ENCODE data around the gene PDE10A.

Gene PDE10A

DNA sequence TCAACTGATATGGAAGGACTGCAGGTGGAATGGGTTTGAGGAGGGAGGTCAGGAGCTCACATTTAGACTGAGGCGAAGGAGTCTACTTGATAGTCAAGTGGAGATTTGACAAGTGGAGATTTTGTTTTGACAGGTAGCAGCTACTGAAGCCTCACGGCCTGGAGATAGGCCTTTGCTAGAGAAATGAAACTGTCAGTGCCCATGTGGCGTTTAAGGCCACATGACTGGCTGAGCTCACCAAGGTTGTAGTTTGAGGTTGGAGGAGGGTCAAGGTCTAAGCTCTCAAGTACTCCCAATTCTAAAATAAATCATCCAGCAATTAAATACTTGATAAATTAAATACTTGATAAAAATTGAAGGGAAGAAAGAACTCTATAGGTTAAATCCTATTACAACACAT is 273.5 kb downstream of the PDE10A start:
- no peak for DNase-seq (ENCODE audit: low read depth)

DNA sequence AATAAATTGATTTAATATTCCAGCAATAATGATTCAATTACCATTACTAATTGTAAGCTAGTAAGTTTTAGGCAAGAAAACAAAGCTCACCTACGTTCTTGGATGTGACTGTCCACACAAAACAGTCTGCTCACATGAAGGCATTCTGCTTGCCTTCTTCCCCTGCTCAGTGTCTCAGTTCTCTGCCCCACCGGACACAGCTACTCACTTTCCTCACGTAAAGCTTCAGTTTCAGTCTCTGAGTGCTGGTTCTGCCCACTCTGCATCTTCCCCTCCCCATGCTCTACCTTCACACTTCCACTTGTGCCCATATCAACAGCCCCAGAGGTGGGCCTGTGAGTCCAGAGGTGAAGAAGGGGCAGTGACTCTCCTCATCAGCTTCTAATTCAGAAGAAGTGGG is 279.7 kb downstream of the PDE10A start:
- no peak for DNase-seq (ENCODE audit: low read depth)

DNA sequence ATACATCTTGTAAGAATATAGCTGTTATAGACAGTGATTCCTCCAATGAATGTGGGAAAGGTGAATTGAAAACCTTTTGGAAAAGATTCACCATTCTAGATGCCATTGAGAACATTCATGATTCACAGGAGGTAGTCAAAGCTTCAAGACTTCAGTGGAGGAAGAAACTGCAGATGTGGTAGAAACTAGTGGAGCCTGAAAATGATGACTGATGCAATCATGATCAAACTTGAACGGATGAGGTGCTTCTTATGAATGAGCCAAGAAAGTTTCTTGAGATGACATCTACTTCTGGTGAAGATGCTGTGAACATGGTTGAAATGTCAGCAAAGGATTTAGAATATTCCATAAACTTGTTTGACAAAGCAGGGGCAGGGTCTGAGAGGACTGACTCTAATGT is 286.9 kb downstream of the PDE10A start:
- DNase-seq (ENCODE audit: low read depth) = no peak

DNA sequence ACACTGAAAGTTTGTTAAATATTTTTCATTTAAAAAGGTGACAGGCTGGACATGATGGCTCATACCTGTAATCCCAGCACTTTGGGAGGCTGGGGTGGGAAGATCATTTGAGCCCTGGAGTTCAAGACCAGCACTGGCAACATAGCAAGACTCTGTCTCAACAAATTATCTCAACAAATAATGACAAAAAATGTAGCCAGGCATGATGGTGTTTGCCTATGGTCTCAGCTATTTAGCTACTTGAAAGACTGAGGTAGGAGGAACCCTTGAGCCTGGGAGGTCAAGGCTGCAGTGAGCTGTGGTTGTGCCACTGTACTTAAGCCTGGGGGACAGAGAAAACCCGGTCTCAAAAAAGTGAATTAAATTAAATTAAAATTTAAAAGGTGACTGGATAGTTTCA is 297.7 kb downstream of the PDE10A start:
- no peak for DNase-seq (ENCODE audit: low read depth)

DNA sequence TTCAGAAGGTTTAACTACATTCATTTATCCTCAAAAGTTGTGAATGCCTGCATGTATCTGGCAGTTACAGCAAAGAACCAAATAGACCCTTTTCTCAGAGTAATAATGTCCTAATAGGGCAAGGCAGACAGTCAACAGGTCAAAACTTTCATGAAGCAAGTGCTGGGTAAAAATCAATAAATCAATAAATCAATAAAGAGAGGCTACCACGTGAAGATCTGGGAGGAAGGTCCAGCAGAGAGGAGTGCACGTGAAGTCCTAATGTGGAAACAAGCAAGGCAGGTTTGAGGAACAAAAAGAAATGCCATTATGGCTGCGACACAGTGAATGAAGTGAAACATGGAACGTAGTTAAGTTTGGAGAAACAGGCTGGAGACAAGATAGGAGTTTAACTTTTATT is 317.3 kb downstream of the PDE10A start:
- DNase-seq (ENCODE audit: low read depth) = no peak

DNA sequence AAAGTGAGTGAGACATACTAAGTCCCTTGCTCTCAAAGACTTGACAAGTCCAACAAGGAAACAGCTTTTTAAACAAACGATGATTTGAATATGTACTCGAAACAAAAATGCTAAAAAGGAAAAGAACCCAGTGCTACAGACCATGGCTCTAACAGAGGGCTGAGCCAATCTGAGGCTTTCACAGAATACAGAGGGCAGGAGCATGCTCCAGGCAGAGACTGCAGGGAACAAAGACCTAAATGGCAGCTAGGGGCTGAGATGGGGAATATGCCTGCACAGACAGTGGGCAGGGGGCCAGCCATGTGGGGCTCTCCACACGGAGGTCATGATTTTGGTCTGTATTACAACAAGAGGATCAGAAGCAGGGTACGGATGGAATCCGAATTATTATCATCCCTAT is 322.5 kb downstream of the PDE10A start:
- DNase-seq (ENCODE audit: low read depth) = no peak

DNA sequence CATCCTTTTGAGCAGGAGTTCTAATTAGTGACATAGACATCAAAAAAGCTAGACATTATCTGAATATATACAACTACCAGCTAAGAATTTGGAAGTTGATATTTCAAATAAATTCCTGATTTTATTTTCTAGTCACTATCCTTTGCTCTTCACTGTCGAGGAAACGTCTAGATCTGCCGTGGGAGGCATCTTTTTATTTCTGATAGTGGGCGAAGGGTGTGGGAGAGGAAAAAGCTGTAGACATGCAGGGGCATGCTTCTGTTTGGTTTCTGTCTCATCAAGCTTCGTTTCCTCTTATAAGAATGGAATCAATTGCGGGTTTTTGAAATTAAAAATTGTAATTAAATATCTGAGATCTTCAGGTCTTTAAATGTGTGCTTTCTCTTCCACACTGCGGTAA is 337.4 kb downstream of the PDE10A start:
- no peak for DNase-seq (ENCODE audit: low read depth)

DNA sequence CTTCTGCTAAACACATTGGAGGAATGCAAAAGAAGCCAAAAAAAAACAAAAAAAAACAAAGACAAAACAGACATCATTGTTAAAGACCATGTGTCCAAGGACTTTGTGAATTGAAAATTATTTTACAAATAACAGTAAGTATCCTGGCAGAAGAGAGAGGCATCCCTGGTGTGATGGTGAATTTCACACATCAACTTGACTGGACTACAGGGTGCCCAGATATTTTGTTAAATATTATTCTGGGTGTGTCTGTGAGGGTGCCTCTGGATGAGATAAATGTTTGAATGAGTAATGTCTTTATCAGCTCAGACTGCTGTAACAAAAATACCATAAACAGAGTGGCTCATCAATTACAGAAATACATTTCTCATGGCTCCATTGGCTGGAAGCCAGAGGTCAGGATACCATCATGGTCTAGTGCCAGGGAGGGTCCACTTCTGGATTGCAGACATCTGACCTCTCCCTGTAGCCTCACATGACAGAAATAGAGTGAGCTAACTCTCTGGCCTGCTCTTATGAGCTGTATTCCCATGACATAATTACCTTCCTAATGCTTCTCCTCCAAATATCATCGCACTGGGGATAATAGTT is 341.4 kb downstream of the PDE10A start:
- DNase-seq (ENCODE audit: low read depth) = no peak

DNA sequence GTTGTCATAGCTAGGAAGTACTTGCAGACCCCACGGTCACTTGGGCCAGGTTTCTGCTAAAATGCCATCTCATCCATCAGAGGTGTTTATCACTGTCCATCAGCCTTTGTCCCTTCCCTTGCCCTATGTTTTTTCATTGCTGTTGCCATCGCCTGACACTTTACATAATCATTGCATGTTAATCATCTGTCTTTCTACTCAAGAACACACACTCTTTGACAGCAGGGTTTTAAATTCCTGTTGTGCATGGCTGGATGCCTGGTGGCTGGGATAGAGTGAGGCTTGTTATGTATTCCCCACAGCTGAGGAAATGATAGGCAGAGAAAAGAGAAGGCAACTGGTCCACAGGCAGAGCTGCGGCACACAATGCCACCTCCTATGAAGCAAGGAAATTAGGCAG is 341.9 kb downstream of the PDE10A start:
- no peak for DNase-seq (ENCODE audit: low read depth)

DNA sequence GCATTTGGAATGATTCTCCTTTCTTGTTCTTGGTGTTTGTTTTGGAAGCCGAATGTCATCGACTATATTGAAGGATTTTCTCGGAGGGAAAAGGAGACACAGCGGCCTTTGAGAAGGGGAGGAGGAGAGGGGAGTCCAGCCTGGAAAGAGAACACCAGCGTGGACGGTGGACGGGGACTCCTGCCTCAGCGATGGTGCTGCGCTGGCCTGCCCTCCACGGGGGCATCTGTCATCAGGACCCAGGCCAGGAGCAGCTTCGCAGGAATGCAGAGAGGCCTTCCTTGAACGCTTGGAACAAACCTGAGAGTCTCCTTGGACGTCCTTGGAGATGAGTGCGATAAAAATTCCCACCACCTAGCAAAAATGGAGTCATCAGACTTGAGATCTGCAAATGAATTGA is 345.3 kb downstream of the PDE10A start:
- DNase-seq (ENCODE audit: low read depth) = no peak

DNA sequence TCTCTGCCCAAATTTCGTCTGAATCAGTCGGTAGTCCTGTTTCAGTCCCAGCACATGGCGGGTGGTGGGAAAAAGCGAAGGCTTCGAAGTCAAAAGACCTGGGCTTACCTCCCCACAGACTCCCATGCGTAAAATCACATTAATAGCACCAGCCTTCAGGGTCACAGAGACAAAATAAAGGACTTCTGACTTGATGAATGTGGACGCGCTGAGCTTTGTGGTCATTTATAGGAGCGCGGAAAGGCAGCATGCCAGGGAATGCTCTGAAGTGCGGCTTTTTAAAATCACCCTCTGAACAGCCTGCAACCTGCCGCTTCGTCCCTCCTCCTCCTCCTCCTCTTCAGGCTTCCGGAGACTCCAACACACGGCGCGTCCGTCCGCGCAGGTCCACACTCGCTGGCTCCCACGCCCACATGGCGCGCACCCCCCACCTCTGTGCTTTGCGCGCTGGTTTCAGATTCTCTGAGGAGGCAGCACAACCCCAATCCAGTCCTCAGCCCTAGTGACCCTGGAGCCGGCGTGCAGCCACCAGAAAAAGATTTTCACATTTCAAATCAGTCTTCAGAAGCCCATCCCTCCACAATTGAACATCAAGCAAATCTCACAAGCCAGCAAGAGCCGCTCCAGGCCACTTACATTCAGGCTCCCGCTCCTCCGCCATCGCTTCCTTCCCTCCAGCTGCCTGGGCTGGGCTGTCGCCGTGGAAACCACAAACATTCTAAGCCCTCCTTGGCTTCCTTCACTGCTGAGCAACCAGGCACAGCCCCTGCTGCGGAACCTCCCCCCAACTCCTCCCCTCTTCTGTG is 353.9 kb downstream of the PDE10A start, which contains the start of gene C6orf118:
C6orf118 (minus strand) TSS at position 680 of the 806 bp plus-strand sequence; CDS start at position 661, 19 bp downstream.
- DNase-seq (ENCODE audit: low read depth) = no peak

DNA sequence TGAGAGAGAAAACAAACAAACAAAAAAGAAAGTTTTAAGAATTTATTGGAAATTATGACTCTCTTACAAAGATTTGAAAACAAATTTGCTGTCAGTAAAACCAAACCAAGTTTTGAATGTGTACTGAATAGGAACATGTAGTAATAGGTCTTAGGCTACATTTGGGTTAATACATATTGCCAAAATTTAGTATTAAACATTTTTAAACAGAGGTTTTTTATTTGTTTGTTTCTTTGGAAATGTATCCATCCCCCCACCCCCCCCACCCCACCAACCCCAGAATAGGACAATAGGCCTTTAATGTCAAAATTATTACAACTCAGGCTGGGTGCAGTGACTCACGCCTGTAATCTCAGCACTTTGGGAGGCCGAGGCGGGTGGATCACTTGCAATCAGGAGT is 356.1 kb downstream of the PDE10A start:
- no peak for DNase-seq (ENCODE audit: low read depth)

DNA sequence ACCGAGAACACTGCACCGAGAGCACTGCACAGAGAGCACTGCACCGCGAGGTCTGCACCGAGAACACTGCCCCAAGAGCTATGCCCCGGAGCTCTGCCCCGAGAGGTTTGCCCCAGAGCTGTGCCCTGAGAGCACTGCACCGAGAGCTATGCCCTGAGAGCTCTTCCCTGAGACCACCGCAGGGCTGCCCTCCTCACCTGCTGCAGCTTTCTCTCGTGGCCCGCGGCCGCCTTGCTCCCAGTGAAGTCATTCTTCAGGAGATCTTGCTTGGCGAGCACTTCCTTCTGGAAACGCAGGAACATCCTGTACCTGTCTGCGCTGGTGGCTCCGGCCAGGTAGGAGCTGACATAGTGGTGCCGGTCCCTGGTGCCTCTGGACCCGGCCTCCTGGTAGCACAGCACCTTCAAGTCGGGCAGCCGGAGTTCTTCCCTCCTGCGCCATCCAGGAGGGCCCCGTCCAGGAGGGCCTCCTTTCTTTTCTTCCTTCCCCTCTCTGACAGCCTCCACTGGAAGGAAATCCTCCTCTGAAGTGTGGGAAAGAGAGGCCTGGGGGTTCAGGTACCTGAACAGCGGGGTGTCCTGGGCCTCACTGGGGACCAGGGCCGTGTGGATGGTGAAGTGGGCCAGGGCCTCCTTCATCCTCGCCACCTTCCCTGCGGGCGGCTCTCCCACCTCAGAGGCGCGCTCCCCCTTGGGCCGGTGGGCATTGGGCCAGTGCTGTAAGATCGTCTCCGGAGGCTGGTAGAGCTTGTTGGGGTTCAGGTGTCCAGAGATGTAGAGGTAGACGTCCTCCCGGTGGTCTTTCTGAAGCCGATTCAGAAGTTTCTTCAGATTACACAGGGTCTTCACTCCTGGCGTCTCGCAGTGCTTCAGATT is 361.4 kb downstream of the PDE10A start:
- no peak for DNase-seq (ENCODE audit: low read depth)

DNA sequence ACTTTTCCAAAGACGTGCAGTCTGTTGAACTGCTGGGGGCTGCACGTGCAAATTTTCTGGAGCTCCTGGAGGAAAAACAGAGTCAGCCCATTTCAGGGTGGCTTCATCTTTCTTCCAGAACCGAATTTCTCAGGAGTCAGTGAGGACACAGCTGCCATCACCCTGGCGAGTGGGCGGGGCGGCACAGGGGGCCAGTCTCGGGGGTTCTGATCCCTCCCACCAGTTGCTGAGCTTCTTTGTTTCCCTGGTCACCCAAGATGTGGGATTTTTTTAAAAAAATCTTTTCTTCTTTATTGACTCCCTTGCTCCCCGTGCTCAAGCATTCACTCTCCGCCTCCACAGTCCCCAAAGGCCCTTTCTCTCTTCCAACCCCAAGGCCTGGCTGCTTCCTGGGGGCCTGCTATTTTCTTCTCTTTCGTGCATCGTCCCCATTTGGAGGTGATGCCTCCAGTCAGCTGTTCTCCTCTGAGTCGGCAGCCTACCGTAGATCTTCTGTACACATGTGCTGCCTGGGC is 362.6 kb downstream of the PDE10A start:
- no peak for DNase-seq (ENCODE audit: low read depth)

DNA sequence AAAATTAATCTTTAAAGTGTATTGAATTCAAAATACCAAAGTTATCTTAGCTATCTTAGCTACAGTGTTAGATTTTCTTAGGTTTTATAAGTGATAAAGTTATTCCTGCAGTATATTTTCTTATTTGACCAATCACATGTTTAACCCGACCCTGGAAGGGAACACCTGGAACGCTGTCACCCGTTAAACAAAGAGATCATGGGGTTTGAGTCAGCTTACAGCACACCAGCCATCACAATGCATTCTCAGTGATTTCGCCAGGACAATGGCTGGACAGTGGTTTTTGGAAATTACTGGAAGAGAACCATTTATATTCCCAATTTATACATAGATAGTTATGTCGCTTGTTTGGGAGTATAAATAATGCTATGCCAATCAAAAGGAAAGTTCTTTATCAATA is 364.2 kb downstream of the PDE10A start:
- DNase-seq (ENCODE audit: low read depth) = no peak

DNA sequence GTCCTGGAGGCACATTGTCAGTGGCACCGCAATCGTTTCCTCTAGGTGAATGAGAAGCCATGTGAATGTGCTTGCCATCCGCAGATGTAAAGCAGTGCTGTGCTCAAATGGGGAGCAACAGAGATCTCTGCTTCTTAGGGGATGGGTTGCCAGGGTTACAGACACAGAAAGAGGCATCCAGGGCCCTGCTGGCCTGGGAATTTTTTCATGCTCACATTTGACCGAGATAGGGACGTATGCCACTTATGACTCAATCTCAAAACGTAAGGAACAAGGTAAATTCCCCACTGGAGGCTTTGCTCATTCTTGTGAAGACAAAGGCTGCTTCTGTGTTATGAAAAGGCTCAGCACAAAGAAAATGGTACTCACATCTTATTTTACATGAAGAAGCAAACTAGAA is 364.6 kb downstream of the PDE10A start:
- no peak for DNase-seq (ENCODE audit: low read depth)

DNA sequence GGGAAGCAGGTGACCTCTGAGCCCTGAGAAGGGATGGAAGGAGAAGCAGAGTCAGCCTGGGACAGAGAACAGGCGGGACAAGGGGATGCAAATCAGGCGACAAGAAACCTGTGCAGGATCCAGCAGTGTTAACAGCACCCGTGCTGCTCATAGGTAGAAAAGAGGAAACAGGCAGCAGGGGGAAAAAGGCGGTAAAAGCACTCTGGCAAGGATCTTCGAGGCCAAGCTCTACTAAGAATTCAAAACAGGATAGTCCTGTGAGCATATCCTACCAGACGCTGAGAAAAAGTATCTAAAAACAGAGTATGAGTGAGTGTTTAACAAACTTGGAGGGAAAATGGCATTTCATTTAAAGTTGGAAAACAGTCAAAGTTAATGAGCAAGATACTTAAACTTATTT is 370.4 kb downstream of the PDE10A start:
- no peak for DNase-seq (ENCODE audit: low read depth)

Measured in HS-27A (cell line).